ENCODE results near the gene TEDDM1.
"Not testable (repeated sequence)": the region's sequence is repeated elsewhere in the genome, so short reads cannot be mapped to it uniquely, and the experiment has no call there.

The TEDDM1 gene

DNA sequence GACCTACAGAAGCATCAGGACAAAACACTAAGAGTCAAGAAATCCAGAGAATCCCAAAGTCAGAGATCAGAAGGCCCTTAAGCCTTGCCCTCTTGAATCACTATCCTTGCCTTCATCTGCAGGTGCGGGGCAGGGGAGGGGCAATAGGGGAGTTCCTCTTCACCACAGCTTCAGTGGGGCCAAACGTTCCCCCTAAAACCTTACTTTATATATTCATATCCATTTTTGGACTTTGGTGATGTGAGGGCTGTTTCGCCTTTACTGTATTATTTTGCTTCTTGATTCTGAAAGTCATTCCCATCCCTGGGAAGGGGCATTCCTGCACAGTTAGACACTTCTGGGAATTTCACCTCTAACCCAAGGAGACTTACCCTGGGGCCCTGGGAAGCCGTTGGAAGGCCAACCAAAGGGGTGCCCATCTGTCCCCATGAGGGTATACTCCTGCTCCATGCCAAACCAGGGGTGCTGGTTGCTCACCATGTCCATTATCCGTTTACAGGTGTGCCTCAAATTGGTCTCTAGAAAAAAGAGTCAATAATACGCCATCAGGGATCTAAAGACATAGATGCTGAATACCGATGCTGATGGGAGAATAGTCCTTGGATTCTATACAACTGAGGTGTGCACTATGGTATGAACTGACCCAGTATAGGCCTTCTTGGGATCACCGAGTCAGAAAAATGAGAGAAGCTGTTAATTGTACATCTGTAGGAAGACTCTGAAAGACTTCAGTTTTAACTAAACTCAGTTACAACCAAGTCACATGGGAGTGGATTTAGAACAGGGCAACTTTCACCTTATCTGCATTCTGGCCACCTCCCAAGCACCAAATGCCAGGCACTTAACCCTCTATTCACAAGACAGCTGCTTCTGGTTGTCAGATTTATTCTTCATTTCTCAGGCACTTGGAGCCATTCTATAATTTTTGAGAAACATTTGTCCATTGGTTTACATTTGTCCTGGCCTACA is 14.3 kb downstream of the TEDDM1 start:
- TF ChIP-seq, protein P1, sequence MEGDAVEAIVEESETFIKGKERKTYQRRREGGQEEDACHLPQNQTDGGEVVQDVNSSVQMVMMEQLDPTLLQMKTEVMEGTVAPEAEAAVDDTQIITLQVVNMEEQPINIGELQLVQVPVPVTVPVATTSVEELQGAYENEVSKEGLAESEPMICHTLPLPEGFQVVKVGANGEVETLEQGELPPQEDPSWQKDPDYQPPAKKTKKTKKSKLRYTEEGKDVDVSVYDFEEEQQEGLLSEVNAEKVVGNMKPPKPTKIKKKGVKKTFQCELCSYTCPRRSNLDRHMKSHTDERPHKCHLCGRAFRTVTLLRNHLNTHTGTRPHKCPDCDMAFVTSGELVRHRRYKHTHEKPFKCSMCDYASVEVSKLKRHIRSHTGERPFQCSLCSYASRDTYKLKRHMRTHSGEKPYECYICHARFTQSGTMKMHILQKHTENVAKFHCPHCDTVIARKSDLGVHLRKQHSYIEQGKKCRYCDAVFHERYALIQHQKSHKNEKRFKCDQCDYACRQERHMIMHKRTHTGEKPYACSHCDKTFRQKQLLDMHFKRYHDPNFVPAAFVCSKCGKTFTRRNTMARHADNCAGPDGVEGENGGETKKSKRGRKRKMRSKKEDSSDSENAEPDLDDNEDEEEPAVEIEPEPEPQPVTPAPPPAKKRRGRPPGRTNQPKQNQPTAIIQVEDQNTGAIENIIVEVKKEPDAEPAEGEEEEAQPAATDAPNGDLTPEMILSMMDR (IDR thresholded peaks at IDR 0.05; ENCODE audit: low read depth, low read length) = no peak

GRCh38 chr1:182384387-182384960 is 16.0 kb downstream of the TEDDM1 start:
- no peak for DNase-seq (ENCODE audit: extremely low read depth, low read depth)
- TF ChIP-seq, protein P1 (IDR thresholded peaks at IDR 0.05; ENCODE audit: low read depth, low read length) = no peak

More for the DNA sequence above, 14.3 kb downstream of the TEDDM1 start:
- no peak for DNase-seq (ENCODE audit: extremely low read depth, low read depth)

DNA sequence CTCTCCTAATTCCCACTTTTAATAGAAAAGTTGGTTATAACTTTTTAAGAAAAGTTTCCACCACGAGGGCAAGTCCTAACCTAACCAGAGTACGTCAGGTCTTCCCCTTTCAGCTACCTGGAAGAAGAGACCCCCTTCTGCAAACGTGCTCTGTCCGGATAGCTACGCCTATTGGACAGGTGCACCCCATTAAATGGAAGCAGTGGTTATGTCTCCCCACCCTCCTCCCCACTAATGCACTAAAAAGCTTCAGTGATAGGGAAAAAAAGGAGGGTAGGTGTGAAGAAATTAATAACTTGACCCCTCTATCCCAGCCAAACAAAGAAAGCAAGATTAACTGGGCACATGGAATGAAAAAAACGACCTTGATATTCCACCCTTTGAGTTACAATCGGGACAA is 16.5 kb downstream of the TEDDM1 start:
- DNase-seq (ENCODE audit: extremely low read depth, low read depth) = no peak
- TF ChIP-seq, protein P1 (IDR thresholded peaks at IDR 0.05; ENCODE audit: low read depth, low read length) = no peak

GRCh38 chr1:182383037-182383661 is 17.3 kb downstream of the TEDDM1 start:
- TF ChIP-seq, protein P1 (IDR thresholded peaks at IDR 0.05; ENCODE audit: low read depth, low read length) = no peak
- no peak for DNase-seq (ENCODE audit: extremely low read depth, low read depth)

- TF ChIP-seq, protein P1 (IDR thresholded peaks at IDR 0.05; ENCODE audit: low read depth, low read length) = no peak
- DNase-seq (ENCODE audit: extremely low read depth, low read depth) = no peak
Measured at GRCh38 chr1:182381962-182382819, 18.3 kb downstream of the TEDDM1 start.

DNA sequence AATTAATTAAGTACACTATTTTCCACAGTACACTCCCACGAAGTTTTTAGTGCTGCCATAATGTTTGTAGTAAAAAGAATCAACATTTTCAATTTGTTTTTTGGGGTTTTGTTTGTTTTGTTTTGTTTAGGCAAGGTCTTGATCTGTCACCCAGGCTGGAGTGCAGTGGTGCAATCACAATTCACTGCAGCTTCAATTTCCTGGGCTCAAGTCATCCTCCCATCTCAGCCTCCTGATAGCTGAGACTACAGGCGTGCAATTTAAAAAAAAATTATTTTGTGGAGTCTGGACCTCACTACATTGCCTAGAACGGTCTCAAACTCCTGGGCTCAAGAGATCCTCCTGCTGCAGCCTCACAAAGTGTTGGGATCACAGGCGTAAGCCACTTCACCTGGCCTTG is 20.3 kb downstream of the TEDDM1 start:
- TF ChIP-seq, protein P1 (IDR thresholded peaks at IDR 0.05; ENCODE audit: low read depth, low read length) = no peak
- no peak for DNase-seq (ENCODE audit: extremely low read depth, low read depth)

DNA sequence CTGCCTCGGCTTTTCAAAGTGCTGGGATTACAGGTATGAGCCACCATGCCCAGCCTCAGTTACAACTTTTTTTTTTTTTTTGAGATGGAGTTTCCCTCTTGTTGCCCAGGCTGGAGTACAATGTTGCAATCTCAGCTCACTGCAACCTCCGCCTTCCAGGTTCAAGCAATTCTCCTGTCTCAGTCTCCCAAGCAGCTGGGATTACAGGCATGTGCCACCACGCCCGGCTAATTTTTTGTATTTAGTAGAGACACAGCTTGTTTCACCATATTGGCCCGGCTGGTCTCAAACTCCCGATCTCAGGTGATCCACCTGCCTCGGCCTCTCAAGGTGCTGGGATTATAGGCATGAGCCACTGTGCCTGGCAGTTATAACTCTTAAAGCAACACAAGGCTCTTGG is 20.7 kb downstream of the TEDDM1 start:
- not testable (repeated sequence) for DNase-seq (ENCODE audit: extremely low read depth, low read depth)
